HepG2 (cell line): ENCODE results near the gene CARHSP1. TPM values are rescaled to one million over a fixed set of nuclear protein-coding genes. Genes with fewer than 3 reads are reported as not detected.

Source experiments
- AHR ChIP-seq: IDR thresholded peaks from 2 replicates; pipeline ENCODE4 v1.6.1; 2018; ENCODE audit warnings: missing genetic modification reagents, missing compliant biosample characterization
- CHD2 ChIP-seq: IDR thresholded peaks from 2 replicates; pipeline ENCODE4 v1.6.1; 2011; ENCODE audit warnings: low read depth, low read length, improper control_type of control experiment
- ELF3 ChIP-seq: IDR thresholded peaks from 2 replicates; pipeline ENCODE4 v1.6.1; 2016; ENCODE audit warnings: missing genetic modification reagents, missing compliant biosample characterization
- GABPB1 ChIP-seq: IDR thresholded peaks from 2 replicates; pipeline ENCODE4 v1.6.1; 2016; ENCODE audit warnings: mild to moderate bottlenecking, missing genetic modification reagents, moderate library complexity, missing compliant biosample characterization
- LCORL ChIP-seq, 2 experiments: fragments of 450-650 bp in 1 of 2; sonication (generic) in 1 of 2; formaldehyde crosslinking in 1 of 2; IDR thresholded peaks; 2 replicates each; pipeline versions ENCODE4 v1.5.0 to v1.6.1; 2017 to 2020; ENCODE audit warnings: antibody characterized with exemption in 1 of 2, missing genetic modification reagents in 1 of 2
- NFIC ChIP-seq: IDR thresholded peaks from 2 replicates; pipeline ENCODE4 v1.6.1; 2012; ENCODE audit warnings: mild to moderate bottlenecking, low read length, inconsistent platforms
- RARA ChIP-seq: IDR thresholded peaks from 2 replicates; pipeline ENCODE4 v1.6.1; 2016; ENCODE audit warnings: missing genetic modification reagents, missing compliant biosample characterization
- SALL1 ChIP-seq: sonication (generic); formaldehyde crosslinking; IDR thresholded peaks from 2 replicates; pipeline ENCODE4 v1.8.0; 2022; ENCODE audit warnings: mild to moderate bottlenecking, missing genetic modification reagents
- SETDB1 ChIP-seq: sonication (generic); formaldehyde crosslinking; IDR thresholded peaks from 2 replicates; pipeline ENCODE4 v1.5.1; 2020; ENCODE audit warnings: missing genetic modification reagents, mild to moderate bottlenecking, borderline replicate concordance
- TBX2 ChIP-seq: sonication (generic); formaldehyde crosslinking; IDR thresholded peaks from 2 replicates; pipeline ENCODE4 v1.5.0; 2020; ENCODE audit warnings: missing genetic modification reagents, mild to moderate bottlenecking, borderline replicate concordance
- TMF1 ChIP-seq: sonication (generic); formaldehyde crosslinking; IDR thresholded peaks from 2 replicates; pipeline ENCODE4 v1.8.1; 2022; ENCODE audit warnings: low read depth, missing genetic modification reagents
- TOE1 ChIP-seq: sonication (generic); formaldehyde crosslinking; IDR thresholded peaks from 2 replicates; pipeline ENCODE4 v1.4.0; 2020; ENCODE audit warnings: mild to moderate bottlenecking, missing genetic modification reagents
- ZFP36 ChIP-seq: fragments of 150-350 bp; IDR thresholded peaks from 2 replicates; pipeline ENCODE4 v1.6.1; 2018; ENCODE audit warnings: borderline replicate concordance, low read length, low read depth; ENCODE audit not compliant: partially characterized antibody
- ZNF253 ChIP-seq: sonication (generic); formaldehyde crosslinking; IDR thresholded peaks from 2 replicates; pipeline ENCODE4 v1.8.0; 2022; ENCODE audit warnings: mild to moderate bottlenecking, missing genetic modification reagents, borderline replicate concordance
- ZNF263 ChIP-seq: sonication (generic); formaldehyde crosslinking; IDR thresholded peaks from 2 replicates; pipeline ENCODE4 v1.4.0; 2020; ENCODE audit warnings: missing genetic modification reagents
- ZNF33B ChIP-seq: sonication (generic); formaldehyde crosslinking; IDR thresholded peaks from 2 replicates; pipeline ENCODE4 v1.5.1; 2020; ENCODE audit warnings: mild to moderate bottlenecking, missing genetic modification reagents
- ZNF619 ChIP-seq: sonication (generic); formaldehyde crosslinking; IDR thresholded peaks from 2 replicates; pipeline ENCODE4 v1.4.0; 2020; ENCODE audit warnings: mild to moderate bottlenecking, missing genetic modification reagents
- ZSCAN30 ChIP-seq: sonication (generic); formaldehyde crosslinking; IDR thresholded peaks from 2 replicates; pipeline ENCODE4 v1.5.0; 2020; ENCODE audit warnings: mild to moderate bottlenecking, missing genetic modification reagents
- polyA plus RNA-seq, 8 experiments: library from polyadenylated mRNA; depleted of rRNA in 3 of 8; stranded (reverse) in 7 of 8; unstranded in 1 of 8; fragments of >200 nt; fragmentation: Illumina TruSeq in 4 of 8; extraction: Trizol in 4 of 8; gene quantifications; 2 replicates each; pipeline versions ENCODE4 v1.2.1 to v1.2.3, GENCODE V29; 2011 to 2016; ENCODE audit warnings: low read depth in 4 of 8, missing spikeins in 1 of 8, mixed read lengths in 1 of 8; ENCODE audit not compliant: insufficient read depth in 1 of 8
- total RNA-seq, 5 experiments: library from RNA; depleted of rRNA; stranded (reverse); fragments of >200 nt; fragmentation: Illumina TruSeq; extraction: Trizol; gene quantifications; 2 replicates each; pipeline ENCODE4 v1.2.3, GENCODE V29; 2016; ENCODE audit warnings: low read depth in 1 of 5
- TF ChIP-seq, protein P1 (sequence below), 2 experiments: sonication (generic) in 1 of 2; formaldehyde crosslinking in 1 of 2; IDR thresholded peaks; 2 replicates each; pipeline versions ENCODE4 v1.6.1 to v1.9.0; 2014 to 2022; ENCODE audit warnings: antibody characterized with exemption in 1 of 2, borderline replicate concordance in 1 of 2, inconsistent platforms in 1 of 2, low read depth in 1 of 2, missing genetic modification reagents in 1 of 2
- TF ChIP-seq, protein P2 (sequence below): sonication (generic); formaldehyde crosslinking; IDR thresholded peaks from 2 replicates; pipeline ENCODE4 v1.4.0; 2020; ENCODE audit warnings: mild to moderate bottlenecking, missing genetic modification reagents

Gene CARHSP1
- total and polyA plus RNA-seq, 2 of the 13 experiments (the other 11 are each of a cell fraction or from before 2014, with no cell fraction given) = 173 to 345 TPM

DNA sequence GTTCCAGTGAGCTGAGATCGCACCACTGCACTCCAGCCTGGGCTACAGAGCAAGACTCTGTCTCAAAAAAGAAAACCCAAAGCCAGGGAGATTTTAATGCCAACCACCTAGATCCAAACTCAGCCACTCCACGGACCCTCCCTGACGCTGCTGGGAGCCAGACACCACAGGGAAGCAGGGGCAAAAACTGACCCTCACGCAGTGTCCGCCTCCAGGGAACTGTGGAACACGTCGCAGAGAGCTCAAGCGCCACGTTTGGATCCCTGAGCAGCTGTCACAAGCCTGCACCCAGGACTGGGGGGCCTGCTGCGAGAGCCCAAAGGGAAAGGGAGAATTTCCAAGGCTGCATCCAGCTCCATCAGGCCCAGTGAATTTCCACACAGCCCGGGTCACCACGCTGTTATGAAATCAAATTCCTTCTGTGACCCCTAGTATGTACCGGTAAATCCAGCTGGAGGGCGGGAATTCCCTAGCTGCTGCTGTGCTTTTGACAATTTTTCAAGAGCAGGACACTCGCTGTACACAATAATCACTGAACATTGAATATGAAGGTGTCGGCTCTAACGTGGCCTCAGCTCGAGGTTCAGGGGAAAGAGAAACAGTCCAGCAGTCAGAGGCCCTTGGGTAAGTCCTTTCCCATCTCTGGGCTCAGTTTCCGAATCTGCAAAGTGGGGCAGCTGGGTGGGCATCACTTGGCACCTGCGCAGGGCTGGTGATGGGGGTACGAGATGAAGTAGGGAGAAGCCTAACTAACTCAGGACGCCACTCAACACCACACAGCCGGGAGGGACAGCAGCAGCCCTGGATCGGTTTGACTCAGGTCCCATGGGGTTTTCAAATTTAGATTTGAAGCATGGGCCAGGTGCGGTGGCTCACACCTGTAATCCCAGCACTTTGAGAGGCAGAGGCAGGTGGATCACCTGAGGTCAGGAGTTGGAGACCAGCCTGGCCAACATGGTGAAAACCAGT, 8.6 kb downstream of the CARHSP1 start (continued):
- TF ChIP-seq SETDB1 (CRISPR knock-in tag) = no peak
- TF ChIP-seq LCORL (IDR thresholded peaks at IDR 0.05) = no peak
- TF ChIP-seq LCORL (CRISPR knock-in tag; IDR thresholded peaks at IDR 0.05) = peak; percentile 93
- no peak for TF ChIP-seq NFIC
- peak; percentile 97 for TF ChIP-seq RARA
- peak; percentile 96 for TF ChIP-seq SALL1
- TF ChIP-seq AHR = no peak
- TF ChIP-seq TOE1 (CRISPR knock-in tag) = peak; percentile 66; the same call in 1 of the 2 replicates
- no peak for TF ChIP-seq ZFP36
- TF ChIP-seq, protein P1, sequence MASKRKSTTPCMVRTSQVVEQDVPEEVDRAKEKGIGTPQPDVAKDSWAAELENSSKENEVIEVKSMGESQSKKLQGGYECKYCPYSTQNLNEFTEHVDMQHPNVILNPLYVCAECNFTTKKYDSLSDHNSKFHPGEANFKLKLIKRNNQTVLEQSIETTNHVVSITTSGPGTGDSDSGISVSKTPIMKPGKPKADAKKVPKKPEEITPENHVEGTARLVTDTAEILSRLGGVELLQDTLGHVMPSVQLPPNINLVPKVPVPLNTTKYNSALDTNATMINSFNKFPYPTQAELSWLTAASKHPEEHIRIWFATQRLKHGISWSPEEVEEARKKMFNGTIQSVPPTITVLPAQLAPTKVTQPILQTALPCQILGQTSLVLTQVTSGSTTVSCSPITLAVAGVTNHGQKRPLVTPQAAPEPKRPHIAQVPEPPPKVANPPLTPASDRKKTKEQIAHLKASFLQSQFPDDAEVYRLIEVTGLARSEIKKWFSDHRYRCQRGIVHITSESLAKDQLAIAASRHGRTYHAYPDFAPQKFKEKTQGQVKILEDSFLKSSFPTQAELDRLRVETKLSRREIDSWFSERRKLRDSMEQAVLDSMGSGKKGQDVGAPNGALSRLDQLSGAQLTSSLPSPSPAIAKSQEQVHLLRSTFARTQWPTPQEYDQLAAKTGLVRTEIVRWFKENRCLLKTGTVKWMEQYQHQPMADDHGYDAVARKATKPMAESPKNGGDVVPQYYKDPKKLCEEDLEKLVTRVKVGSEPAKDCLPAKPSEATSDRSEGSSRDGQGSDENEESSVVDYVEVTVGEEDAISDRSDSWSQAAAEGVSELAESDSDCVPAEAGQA (IDR thresholded peaks at IDR 0.05; ENCODE audit: low read depth) = no peak
- TF ChIP-seq, protein P1 (CRISPR knock-in tag; IDR thresholded peaks at IDR 0.05; ENCODE audit: borderline replicate concordance) = no peak
- peak; percentile 38 for TF ChIP-seq GABPB1 (CRISPR knock-in tag)
- TF ChIP-seq, protein P2, sequence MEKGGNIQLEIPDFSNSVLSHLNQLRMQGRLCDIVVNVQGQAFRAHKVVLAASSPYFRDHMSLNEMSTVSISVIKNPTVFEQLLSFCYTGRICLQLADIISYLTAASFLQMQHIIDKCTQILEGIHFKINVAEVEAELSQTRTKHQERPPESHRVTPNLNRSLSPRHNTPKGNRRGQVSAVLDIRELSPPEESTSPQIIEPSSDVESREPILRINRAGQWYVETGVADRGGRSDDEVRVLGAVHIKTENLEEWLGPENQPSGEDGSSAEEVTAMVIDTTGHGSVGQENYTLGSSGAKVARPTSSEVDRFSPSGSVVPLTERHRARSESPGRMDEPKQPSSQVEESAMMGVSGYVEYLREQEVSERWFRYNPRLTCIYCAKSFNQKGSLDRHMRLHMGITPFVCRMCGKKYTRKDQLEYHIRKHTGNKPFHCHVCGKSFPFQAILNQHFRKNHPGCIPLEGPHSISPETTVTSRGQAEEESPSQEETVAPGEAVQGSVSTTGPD (CRISPR knock-in tag) = no peak
- TF ChIP-seq ZSCAN30 = no peak
- TF ChIP-seq TMF1 (CRISPR knock-in tag) = no peak
- peak; percentile 77; the same call in 1 of the 2 replicates for TF ChIP-seq ELF3 (CRISPR knock-in tag)
- no peak; the same call in 1 of the 2 replicates for TF ChIP-seq ZNF263 (CRISPR knock-in tag)
- peak; percentile 80; the same call in 1 of the 2 replicates for TF ChIP-seq ZNF619
- peak; percentile 75 for TF ChIP-seq TBX2 (CRISPR knock-in tag)
- TF ChIP-seq ZNF253 (CRISPR knock-in tag) = peak; percentile 93
- no peak for TF ChIP-seq CHD2
- TF ChIP-seq ZNF33B (CRISPR knock-in tag) = peak; percentile 85; the same call in 1 of the 2 replicates
